Mesendoderm (in vitro differentiated cells): ENCODE results near the gene GPR39.

Source experiments
- DNase-seq: peaks from one replicate; pipeline ENCODE4 v3.0.0; 2013
- H2AK5ac ChIP-seq: 2 replicates; pipeline ENCODE4 v1.6.1; 2013; ENCODE audit warnings: low read length, inconsistent platforms
- H2BK120ac ChIP-seq: 2 replicates; pipeline ENCODE4 v1.6.1; 2013; ENCODE audit warnings: low read depth, mild to moderate bottlenecking, low read length, moderate library complexity, mixed read lengths
- H2BK15ac ChIP-seq: replicated peaks from 2 replicates; pipeline ENCODE4 v1.6.1; 2013; ENCODE audit warnings: low read depth, mild to moderate bottlenecking, moderate library complexity
- H2BK5ac ChIP-seq: 2 replicates; pipeline ENCODE4 v1.6.1; 2013; ENCODE audit warnings: low read length, inconsistent platforms
- H3K18ac ChIP-seq: 2 replicates; pipeline ENCODE4 v1.6.1; 2013; ENCODE audit warnings: mild to moderate bottlenecking, low read length, mixed read lengths
- H3K23ac ChIP-seq: one replicate; pipeline ENCODE4 v1.6.1; 2013; ENCODE audit warnings: low read length
- H3K27ac ChIP-seq: 2 replicates; pipeline ENCODE4 v1.5.1; 2013; ENCODE audit warnings: low read depth, mild to moderate bottlenecking, inconsistent platforms, low read length, moderate library complexity
- H3K27me3 ChIP-seq: 2 replicates; pipeline ENCODE4 v1.6.1; 2013; ENCODE audit warnings: low read length, control low read depth, mild to moderate bottlenecking, inconsistent platforms; ENCODE audit not compliant: insufficient read depth, poor library complexity
- H3K36me3 ChIP-seq: 2 replicates; pipeline ENCODE4 v1.6.1; 2013; ENCODE audit warnings: low read length, inconsistent platforms; ENCODE audit not compliant: control insufficient read depth, insufficient read depth
- H3K4ac ChIP-seq: one replicate; pipeline ENCODE4 v1.6.1; 2013; ENCODE audit warnings: low read depth, mild to moderate bottlenecking, low read length, moderate library complexity
- H3K4me1 ChIP-seq: 2 replicates; pipeline ENCODE4 v1.6.1; 2013; ENCODE audit warnings: low read depth, low read length, inconsistent platforms; ENCODE audit not compliant: control insufficient read depth
- H3K4me2 ChIP-seq: 2 replicates; pipeline ENCODE4 v1.6.1; 2013; ENCODE audit warnings: low read length
- H3K4me3 ChIP-seq: 2 replicates; pipeline ENCODE4 v1.5.1; 2013; ENCODE audit warnings: mild to moderate bottlenecking, low read length
- H3K56ac ChIP-seq: one replicate; pipeline ENCODE4 v1.6.1; 2013; ENCODE audit warnings: low read length
- H3K79me1 ChIP-seq: 2 replicates; pipeline ENCODE4 v1.6.1; 2013; ENCODE audit warnings: low read length, inconsistent platforms
- H3K79me2 ChIP-seq: 2 replicates; pipeline ENCODE4 v1.6.1; 2013; ENCODE audit warnings: mild to moderate bottlenecking, low read length; ENCODE audit not compliant: control insufficient read depth, insufficient read depth
- H3K9ac ChIP-seq: 2 replicates; pipeline ENCODE4 v1.6.1; 2013; ENCODE audit warnings: low read length, inconsistent platforms
- H4K5ac ChIP-seq: one replicate; pipeline ENCODE4 v1.6.1; 2013; ENCODE audit warnings: low read length
- H4K8ac ChIP-seq: one replicate; pipeline ENCODE4 v1.6.1; 2013; ENCODE audit warnings: low read depth, mild to moderate bottlenecking, control low read depth, low read length, moderate library complexity
- WGBS: extraction: QIAGEN DNeasy Blood & Tissue Kit; methylation state at CpG from one replicate; pipeline ENCODE4 v1.1.7; 2013; ENCODE audit warnings: low lambda C conversion rate, missing lambda C conversion rate; ENCODE audit not compliant: insufficient coverage; ENCODE audit errors: extremely low coverage; 5-methylcytosine and 5-hydroxymethylcytosine counted together

The GPR39 gene

GRCh38 chr2:132659331-132659730 is 242.7 kb downstream of the GPR39 start:
- Histone ChIP-seq H3K4ac (no peak overlapping the region), H4K5ac (no peak overlapping the region), H3K27ac (no peak overlapping the region), H3K4me2 (no peak overlapping the region), H2BK15ac (no peak overlapping the region), H3K79me1 (no peaks in the 10 kb centered on the region), H3K79me2 (no peaks in the 10 kb centered on the region), H4K8ac (no peak overlapping the region), H3K4me3 (no peak overlapping the region), H2BK5ac (no peak overlapping the region), H3K56ac (no peak overlapping the region), H3K23ac (no peak overlapping the region), H3K18ac (no peak overlapping the region), H3K4me1 (no peaks in the 10 kb centered on the region), H3K27me3 (no peaks in the 10 kb centered on the region), H2AK5ac (no peak overlapping the region), H2BK120ac (no peak overlapping the region), H3K36me3 (no peaks in the 10 kb centered on the region), H3K9ac (no peak overlapping the region)
- WGBS = no CpG with 5 or more reads among the region's 3 CpGs
- no peak for DNase-seq

GRCh38 chr2:132662732-132663131 is 246.1 kb downstream of the GPR39 start:
- no peak overlapping the region for H2AK5ac ChIP-seq
- no peaks in the 10 kb centered on the region for H3K27me3 ChIP-seq
- H3K18ac ChIP-seq = no peak overlapping the region
- peaks cover 4% of the 10 kb centered on the region for H3K4me1 ChIP-seq
- H2BK120ac ChIP-seq = no peak overlapping the region
- no peak overlapping the region for H4K5ac ChIP-seq
- H3K27ac ChIP-seq = no peak overlapping the region
- DNase-seq = no peak
- no peaks in the 10 kb centered on the region for H3K36me3 ChIP-seq
- H3K4me2 ChIP-seq = no peak overlapping the region
- no peaks in the 10 kb centered on the region for H3K79me2 ChIP-seq
- WGBS = no CpG with 5 or more reads among the region's 3 CpGs
- no peaks in the 10 kb centered on the region for H3K79me1 ChIP-seq
- no peak overlapping the region for H3K9ac ChIP-seq
- no peak overlapping the region for H3K56ac ChIP-seq
- no peak overlapping the region for H4K8ac ChIP-seq
- H2BK5ac ChIP-seq = no peak overlapping the region
- H3K4me3 ChIP-seq = no peak overlapping the region
- H3K23ac ChIP-seq = no peak overlapping the region
- H3K4ac ChIP-seq = no peak overlapping the region
- no peak overlapping the region for H2BK15ac ChIP-seq

- H3K18ac ChIP-seq = no peak overlapping the region
- H3K4me3 ChIP-seq = no peak overlapping the region
- no peak overlapping the region for H3K23ac ChIP-seq
- peaks cover 11% of the 10 kb centered on the region for H3K4me1 ChIP-seq
- no peak overlapping the region for H2BK120ac ChIP-seq
- H4K5ac ChIP-seq = no peak overlapping the region
- no peak overlapping the region for H3K27ac ChIP-seq
- no CpG with 5 or more reads among the region's 2 CpGs for WGBS
- no peaks in the 10 kb centered on the region for H3K36me3 ChIP-seq
- no peaks in the 10 kb centered on the region for H3K79me1 ChIP-seq
- H2BK15ac ChIP-seq = no peak overlapping the region
- H2BK5ac ChIP-seq = no peak overlapping the region
- no peak overlapping the region for H3K4me2 ChIP-seq
- H3K27me3 ChIP-seq = no peaks in the 10 kb centered on the region
- H4K8ac ChIP-seq = no peak overlapping the region
- H3K56ac ChIP-seq = no peak overlapping the region
- H3K9ac ChIP-seq = no peak overlapping the region
- no peak for DNase-seq
- no peak overlapping the region for H3K4ac ChIP-seq
- no peak overlapping the region for H2AK5ac ChIP-seq
- H3K79me2 ChIP-seq = no peaks in the 10 kb centered on the region
Observed at GRCh38 chr2:132664096-132664495, 247.5 kb downstream of the GPR39 start.

GRCh38 chr2:132665401-132666140 is 249.0 kb downstream of the GPR39 start:
- H3K79me2 ChIP-seq = no peaks in the 10 kb centered on the region
- no peaks in the 10 kb centered on the region for H3K36me3 ChIP-seq
- no peak overlapping the region for H3K56ac ChIP-seq
- H3K18ac ChIP-seq = no peak overlapping the region
- no peak overlapping the region for H4K5ac ChIP-seq
- H3K9ac ChIP-seq = no peak overlapping the region
- no peak overlapping the region for H2BK15ac ChIP-seq
- no peak overlapping the region for H2BK5ac ChIP-seq
- H3K4me2 ChIP-seq = no peak overlapping the region
- no peak overlapping the region for H4K8ac ChIP-seq
- no peak overlapping the region for H2BK120ac ChIP-seq
- H3K4me1 ChIP-seq = peaks cover 11% of the 10 kb centered on the region
- H3K27ac ChIP-seq = no peak overlapping the region
- no peaks in the 10 kb centered on the region for H3K79me1 ChIP-seq
- no peak overlapping the region for H3K4me3 ChIP-seq
- no peaks in the 10 kb centered on the region for H3K27me3 ChIP-seq
- H3K23ac ChIP-seq = no peak overlapping the region
- no peak overlapping the region for H2AK5ac ChIP-seq
- H3K4ac ChIP-seq = no peak overlapping the region
- no CpG with 5 or more reads among the region's 4 CpGs for WGBS
- no peak for DNase-seq

GRCh38 chr2:132667706-132668105 is 251.1 kb downstream of the GPR39 start:
- Histone ChIP-seq H3K4me3 (no peak overlapping the region), H3K56ac (peak overlapping the region; percentile 3), H3K4me2 (no peak overlapping the region), H3K27ac (no peak overlapping the region), H4K5ac (no peak overlapping the region), H3K79me2 (no peaks in the 10 kb centered on the region), H3K27me3 (no peaks in the 10 kb centered on the region), H3K4ac (no peak overlapping the region), H2BK15ac (no peak overlapping the region), H4K8ac (no peak overlapping the region), H3K18ac (no peak overlapping the region), H2BK120ac (no peak overlapping the region), H3K9ac (no peak overlapping the region), H3K79me1 (no peaks in the 10 kb centered on the region), H2AK5ac (no peak overlapping the region), H2BK5ac (no peak overlapping the region), H3K23ac (no peak overlapping the region), H3K4me1 (peaks cover 11% of the 10 kb centered on the region), H3K36me3 (no peaks in the 10 kb centered on the region)
- no CpG with 5 or more reads among the region's 1 CpG for WGBS
- peak; percentile 31 for DNase-seq
